HCT116 (cell line): ENCODE data around the gene CCDC54. TPM values are rescaled to one million over a fixed set of nuclear protein-coding genes. Genes with fewer than 3 reads are reported as not detected.

Source experiments
- ATAC-seq: fragments of 200-7000 bp; cut with Tn5 transposase; 2 replicates; pipeline ENCODE4 v1.9.1; 2020; ENCODE audit warnings: mild to moderate bottlenecking, moderate library complexity
- BruUV-seq: library from RNA; stranded (reverse); fragments of 400-500 nt; replicated peaks from 2 replicates; lab custom pipeline; 2021; lab: Mats Ljungman, UMichigan
- CTCF ChIA-PET: fragments of 300-600 bp; sonication (Branson Sonifier 250); formaldehyde crosslinking; loops from one replicate; lab custom pipeline; 2021; ENCODE audit warnings: antibody characterized with exemption; lab: Charles Lee
- POLR2A ChIA-PET: fragments of 300-600, 350-600 bp; sonication (Branson Sonifier 250); formaldehyde crosslinking; loops from one replicate; lab custom pipeline; 2021; ENCODE audit warnings: antibody characterized with exemption; lab: Charles Lee
- RAD21 ChIA-PET, 2 experiments: fragments of 300-600 bp; sonication (Branson Sonifier 250); formaldehyde crosslinking; loops; one replicate each; lab custom pipeline; 2023; ENCODE audit warnings: low total read pairs in 2 of 2; ENCODE audit not compliant: uncharacterized antibody in 2 of 2, unreplicated experiment in 2 of 2, low non-redundant PET in 1 of 2; lab: Charles Lee
- DNase-seq: peaks from one replicate; pipeline ENCODE4 v3.0.0-alpha.2; 2010; ENCODE audit warnings: low read depth, low spot score
- H2AFZ ChIP-seq: fragments of 200-600 bp; shearing (Covaris generic), sonication (generic); 2 replicates; pipeline ENCODE4 v1.6.1; 2017; ENCODE audit warnings: low read depth, mixed run types, mixed read lengths, antibody characterized with exemption, low read length; ENCODE audit not compliant: poor library complexity, severe bottlenecking
- H3K27ac ChIP-seq: 2 replicates; pipeline ENCODE4 v1.5.1; 2012; ENCODE audit warnings: low read depth, low read length
- H3K27me3 ChIP-seq: fragments of 200-600 bp; sonication (generic); 2 replicates; pipeline ENCODE4 v1.6.1; 2016; ENCODE audit warnings: mixed run types, low read length, mixed read lengths; ENCODE audit not compliant: insufficient read depth
- H3K36me3 ChIP-seq, 2 experiments: fragments of 200-500 bp in 1 of 2; fragments of 200-600 bp in 1 of 2; sonication (Bioruptor generic) in 1 of 2; sonication (generic) in 1 of 2; 2 replicates each; pipeline versions ENCODE4 v1.5.1 to v1.6.1; 2014 to 2016; ENCODE audit warnings: low read length in 2 of 2, inconsistent platforms in 1 of 2, mixed read lengths in 1 of 2, mixed run types in 1 of 2; ENCODE audit not compliant: insufficient read depth in 2 of 2, control insufficient read depth in 1 of 2
- H3K4me1 ChIP-seq, 2 experiments: fragments of 200-600 bp in 1 of 2; sonication (generic) in 1 of 2; 2 replicates each; pipeline versions ENCODE4 v1.5.1 to v1.6.1; 2012 to 2017; ENCODE audit warnings: low read length in 2 of 2, inconsistent platforms in 1 of 2, mild to moderate bottlenecking in 1 of 2, mixed read lengths in 1 of 2, mixed run types in 1 of 2, moderate library complexity in 1 of 2; ENCODE audit not compliant: insufficient read depth in 2 of 2, control insufficient read depth in 1 of 2
- H3K4me2 ChIP-seq: fragments of 200-600 bp; sonication (generic); 2 replicates; pipeline ENCODE4 v1.6.1; 2017; ENCODE audit warnings: mixed run types, low read length, mixed read lengths
- H3K4me3 ChIP-seq, 2 experiments: fragments of 200-600 bp in 1 of 2; sonication (generic) in 1 of 2; replicated peaks in 1 of 2; 2 replicates each; pipeline ENCODE4 v1.5.1; 2011 to 2016; ENCODE audit warnings: low read length in 2 of 2, control low read depth in 1 of 2, low read depth in 1 of 2, mild to moderate bottlenecking in 1 of 2, mixed read lengths in 1 of 2, mixed run types in 1 of 2
- H3K79me2 ChIP-seq: fragments of 200-600 bp; sonication (generic); 2 replicates; pipeline ENCODE4 v1.6.1; 2017; ENCODE audit warnings: mild to moderate bottlenecking, mixed run types, low read length, moderate library complexity, mixed read lengths; ENCODE audit not compliant: insufficient read depth
- H3K9ac ChIP-seq: fragments of 200-600 bp; sonication (generic); 2 replicates; pipeline ENCODE4 v1.6.1; 2016; ENCODE audit warnings: low read length, mixed read lengths
- H3K9me2 ChIP-seq: fragments of 200-600 bp; sonication (generic), shearing (Covaris generic); 2 replicates; pipeline ENCODE4 v1.6.1; 2017; ENCODE audit warnings: mixed run types, mild to moderate bottlenecking, moderate library complexity; ENCODE audit not compliant: insufficient read depth
- H3K9me3 ChIP-seq, 2 experiments: fragments of 200-500 bp in 1 of 2; fragments of 200-600 bp in 1 of 2; sonication (Bioruptor generic) in 1 of 2; sonication (generic) in 1 of 2; 2 replicates each; pipeline ENCODE4 v1.6.1; 2014 to 2017; ENCODE audit warnings: low read length in 2 of 2, mixed read lengths in 2 of 2, inconsistent platforms in 1 of 2, low read depth in 1 of 2, mild to moderate bottlenecking in 1 of 2, mixed run types in 1 of 2, moderate library complexity in 1 of 2; ENCODE audit not compliant: control insufficient read depth in 1 of 2, insufficient read depth in 1 of 2
- H4K20me1 ChIP-seq: fragments of 200-600 bp; sonication (generic), shearing (Covaris generic); 2 replicates; pipeline ENCODE4 v1.6.1; 2017; ENCODE audit warnings: mixed run types, mild to moderate bottlenecking, moderate library complexity; ENCODE audit not compliant: insufficient read depth
- CBX3 ChIP-seq: IDR thresholded peaks from 2 replicates; pipeline ENCODE4 v1.6.1; 2012; ENCODE audit warnings: low read depth
- CEBPB ChIP-seq: IDR thresholded peaks from 2 replicates; pipeline ENCODE4 v1.6.1; 2012; ENCODE audit warnings: low read depth
- EGR1 ChIP-seq: IDR thresholded peaks from 2 replicates; pipeline ENCODE4 v1.6.1; 2012; ENCODE audit warnings: low read depth
- ELF1 ChIP-seq: IDR thresholded peaks from 2 replicates; pipeline ENCODE4 v1.6.1; 2012; ENCODE audit warnings: low read depth, borderline replicate concordance
- EZH2 ChIP-seq: fragments of 200-600 bp; sonication (generic); IDR thresholded peaks from 2 replicates; pipeline ENCODE4 v1.6.1; 2017; ENCODE audit warnings: antibody characterized with exemption, mixed run types
- JUND ChIP-seq: IDR thresholded peaks from 2 replicates; pipeline ENCODE4 v1.6.1; 2012
- POLR2A ChIP-seq: IDR thresholded peaks from 2 replicates; pipeline ENCODE4 v1.7.0; 2011; ENCODE audit warnings: borderline replicate concordance; ENCODE audit not compliant: insufficient read depth, insufficient read length; ENCODE audit errors: extremely low read depth
- POLR2AphosphoS5 ChIP-seq: IDR thresholded peaks from 2 replicates; pipeline ENCODE4 v1.6.1; 2011; ENCODE audit warnings: mild to moderate bottlenecking, low read depth, low read length, moderate library complexity
- RAD21 ChIP-seq: IDR thresholded peaks from 2 replicates; pipeline ENCODE4 v1.6.1; 2012; ENCODE audit warnings: low read depth, mild to moderate bottlenecking
- REST ChIP-seq: IDR thresholded peaks from 2 replicates; pipeline ENCODE4 v1.6.1; 2012; ENCODE audit warnings: low read depth
- SP1 ChIP-seq: IDR thresholded peaks from 2 replicates; pipeline ENCODE4 v1.6.1; 2012; ENCODE audit warnings: low read depth
- SRF ChIP-seq: IDR thresholded peaks from 2 replicates; pipeline ENCODE4 v1.6.1; 2012; ENCODE audit warnings: low read depth
- TCF7L2 ChIP-seq: IDR thresholded peaks from 2 replicates; pipeline ENCODE4 v1.7.0; 2011; ENCODE audit warnings: borderline replicate concordance, inconsistent platforms; ENCODE audit not compliant: insufficient read depth, insufficient read length; ENCODE audit errors: extremely low read depth
- YY1 ChIP-seq: IDR thresholded peaks from 2 replicates; pipeline ENCODE4 v1.6.1; 2011; ENCODE audit warnings: low read length, low read depth, moderate library complexity, mild to moderate bottlenecking; ENCODE audit not compliant: insufficient replicate concordance; ENCODE audit errors: extremely low read depth
- ZFX ChIP-seq: fragments of 450-650 bp; IDR thresholded peaks from 2 replicates; pipeline ENCODE4 v1.6.1; 2017
- intact Hi-C: fragments of 100-400 bp; cut with micrococcal nuclease; formaldehyde crosslinking; loops from 2 replicates; pipeline ENCODE4 v1.10.0; 2022
- total RNA-seq: library from RNA; stranded (reverse); gene quantifications from one replicate; pipeline ENCODE4 v1.2.1, GENCODE V29; 2021; ENCODE audit not compliant: unreplicated experiment
- TF ChIP-seq, protein P1 (sequence below): IDR thresholded peaks from 2 replicates; pipeline ENCODE4 v1.6.1; 2012
- TF ChIP-seq, protein P2 (sequence below): IDR thresholded peaks from 2 replicates; pipeline ENCODE4 v1.6.1; 2012

CCDC54 gene
- total RNA-seq, 1 experiment from 2014 or later = not detected

GRCh38 chr3:107411779-107412178 lies 34.5 kb downstream of the CCDC54 start:
- no peaks in the 10 kb centered on the region for H4K20me1 ChIP-seq
- no peak overlapping the region for H3K9ac ChIP-seq
- RAD21 ChIA-PET = no interaction called here
- H3K36me3 ChIP-seq = no peaks in the 10 kb centered on the region
- TF ChIP-seq SRF (no peak), ZFX (no peak), REST (no peak), POLR2A (no peak), EGR1 (no peak), TCF7L2 (no peak), POLR2AphosphoS5 (no peak), JUND (no peak), CBX3 (no peak), CEBPB (no peak), ELF1 (no peak), SP1 (no peak), RAD21 (no peak), EZH2 (no peak), YY1 (no peak)
- TF ChIP-seq, protein P1, sequence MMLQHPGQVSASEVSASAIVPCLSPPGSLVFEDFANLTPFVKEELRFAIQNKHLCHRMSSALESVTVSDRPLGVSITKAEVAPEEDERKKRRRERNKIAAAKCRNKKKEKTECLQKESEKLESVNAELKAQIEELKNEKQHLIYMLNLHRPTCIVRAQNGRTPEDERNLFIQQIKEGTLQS = no peak
- TF ChIP-seq, protein P2, sequence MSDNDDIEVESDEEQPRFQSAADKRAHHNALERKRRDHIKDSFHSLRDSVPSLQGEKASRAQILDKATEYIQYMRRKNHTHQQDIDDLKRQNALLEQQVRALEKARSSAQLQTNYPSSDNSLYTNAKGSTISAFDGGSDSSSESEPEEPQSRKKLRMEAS = no peak
- TF ChIP-seq, all 23 proteins: peak for 0
- ChIA-PET POLR2A (no interaction called here), CTCF (interaction anchor here (1.1 to 1.3 kb wide), 2 partner anchors 9 to 140 kb away, joined by 3 to 10 read pairs; no protein-coding TSS in a partner anchor)
- no peak for ATAC-seq
- intact Hi-C loops = no loop called here
- Histone ChIP-seq H3K4me2 (no peak overlapping the region), H3K9me2 (no peaks in the 10 kb centered on the region), H3K79me2 (no peaks in the 10 kb centered on the region), H3K27me3 (no peaks in the 10 kb centered on the region), H3K4me3 (no peak overlapping the region), H3K4me1 (no peaks in the 10 kb centered on the region), H2AFZ (no peak overlapping the region), H3K9me3 (peaks cover 12 to 14% of the 10 kb centered on the region in 2 experiments), H3K27ac (no peak overlapping the region)
- no TSS peak for BruUV-seq
- DNase-seq = no peak
